Hepatocyte (in vitro differentiated cells): Measurements from ENCODE around the gene FLII.

Experiments
- EZH2 ChIP-seq: fragments of 200-600 bp; sonication (generic); IDR thresholded peaks from 2 replicates; pipeline ENCODE4 v1.6.1; 2016; ENCODE audit warnings: antibody characterized with exemption, mild to moderate bottlenecking, borderline replicate concordance
- EZH2phosphoT487 ChIP-seq: fragments of 200-600 bp; sonication (generic); IDR thresholded peaks from one replicate; pipeline ENCODE4 v1.6.1; 2018; ENCODE audit warnings: antibody characterized with exemption, mild to moderate bottlenecking, low read depth, moderate library complexity; ENCODE audit not compliant: unreplicated experiment, severe bottlenecking
- TF ChIP-seq, protein P1 (sequence below): fragments of 200-600 bp; sonication (generic); IDR thresholded peaks from 2 replicates; pipeline ENCODE4 v1.5.1; 2016; ENCODE audit warnings: antibody characterized with exemption, mild to moderate bottlenecking; ENCODE audit not compliant: poor library complexity

- TF ChIP-seq, protein P1, sequence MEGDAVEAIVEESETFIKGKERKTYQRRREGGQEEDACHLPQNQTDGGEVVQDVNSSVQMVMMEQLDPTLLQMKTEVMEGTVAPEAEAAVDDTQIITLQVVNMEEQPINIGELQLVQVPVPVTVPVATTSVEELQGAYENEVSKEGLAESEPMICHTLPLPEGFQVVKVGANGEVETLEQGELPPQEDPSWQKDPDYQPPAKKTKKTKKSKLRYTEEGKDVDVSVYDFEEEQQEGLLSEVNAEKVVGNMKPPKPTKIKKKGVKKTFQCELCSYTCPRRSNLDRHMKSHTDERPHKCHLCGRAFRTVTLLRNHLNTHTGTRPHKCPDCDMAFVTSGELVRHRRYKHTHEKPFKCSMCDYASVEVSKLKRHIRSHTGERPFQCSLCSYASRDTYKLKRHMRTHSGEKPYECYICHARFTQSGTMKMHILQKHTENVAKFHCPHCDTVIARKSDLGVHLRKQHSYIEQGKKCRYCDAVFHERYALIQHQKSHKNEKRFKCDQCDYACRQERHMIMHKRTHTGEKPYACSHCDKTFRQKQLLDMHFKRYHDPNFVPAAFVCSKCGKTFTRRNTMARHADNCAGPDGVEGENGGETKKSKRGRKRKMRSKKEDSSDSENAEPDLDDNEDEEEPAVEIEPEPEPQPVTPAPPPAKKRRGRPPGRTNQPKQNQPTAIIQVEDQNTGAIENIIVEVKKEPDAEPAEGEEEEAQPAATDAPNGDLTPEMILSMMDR, result no peak
- no peak for TF ChIP-seq EZH2phosphoT487
- no peak for TF ChIP-seq EZH2
These were observed 8.3 kb downstream of the FLII start for GRCh38 chr17:18250259-18250658.
